Measurements from ENCODE around the gene MYH16.
"Not testable (repeated sequence)": the region's sequence is repeated elsewhere in the genome, so short reads cannot be mapped to it uniquely, and the experiment has no call there.

The MYH16 gene

GRCh38 chr7:99270702-99271101, 1.9 kb upstream of the MYH16 start:
- H3K4me3 Mint-ChIP-seq: no peak overlapping the region
- ATAC-seq (replicated peaks) (no peak), DNase-seq (no peak)
- H3K4me1 Mint-ChIP-seq: peaks cover 3 to 6% of the 10 kb centered on the region in 2 donors
- H3K27me3 Mint-ChIP-seq: peaks cover 7 to 15% of the 10 kb centered on the region in 2 donors
- no peaks in the 10 kb centered on the region for H3K9me3 Mint-ChIP-seq
- no peak overlapping the region for H3K27ac Mint-ChIP-seq
- H3K36me3 Mint-ChIP-seq: no peaks in the 10 kb centered on the region

GRCh38 chr7:99273561-99273960, 922 bp downstream of the MYH16 start:
- ATAC-seq (replicated peaks); H3K4me3 Mint-ChIP-seq; H3K27ac Mint-ChIP-seq; H3K4me1 Mint-ChIP-seq; H3K27me3 Mint-ChIP-seq; H3K36me3 Mint-ChIP-seq; H3K9me3 Mint-ChIP-seq; DNase-seq: not testable (repeated sequence)

GRCh38 chr7:99274908-99275307, 2.3 kb downstream of the MYH16 start:
- not testable (repeated sequence) for H3K4me3 Mint-ChIP-seq; DNase-seq; H3K36me3 Mint-ChIP-seq; H3K27ac Mint-ChIP-seq; H3K27me3 Mint-ChIP-seq; H3K9me3 Mint-ChIP-seq; ATAC-seq (replicated peaks); H3K4me1 Mint-ChIP-seq

DNA sequence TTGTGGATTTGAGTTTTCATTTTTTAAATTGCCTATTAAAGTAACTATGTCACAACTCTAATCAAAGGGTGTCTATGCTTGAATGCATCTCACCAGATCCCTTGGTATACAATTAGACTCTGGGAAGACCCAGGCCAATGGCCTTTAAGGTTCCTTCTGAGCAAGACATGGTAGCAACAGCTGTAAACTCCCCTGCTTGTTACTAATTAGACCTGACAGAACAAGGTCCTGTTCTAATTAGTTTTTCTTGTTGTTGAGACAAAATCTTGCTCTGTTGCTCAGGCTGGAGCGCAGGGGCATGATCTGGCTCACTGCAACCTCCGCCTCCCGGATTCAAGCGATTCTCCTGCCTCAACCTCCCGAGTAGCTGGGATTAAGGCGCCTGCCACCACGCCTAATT, 2.9 kb downstream of the MYH16 start:
- Mint-ChIP-seq H3K27me3 (peaks cover 6% of the 10 kb centered on the region in 2 donors), H3K9me3 (no peaks in the 10 kb centered on the region)

DNA sequence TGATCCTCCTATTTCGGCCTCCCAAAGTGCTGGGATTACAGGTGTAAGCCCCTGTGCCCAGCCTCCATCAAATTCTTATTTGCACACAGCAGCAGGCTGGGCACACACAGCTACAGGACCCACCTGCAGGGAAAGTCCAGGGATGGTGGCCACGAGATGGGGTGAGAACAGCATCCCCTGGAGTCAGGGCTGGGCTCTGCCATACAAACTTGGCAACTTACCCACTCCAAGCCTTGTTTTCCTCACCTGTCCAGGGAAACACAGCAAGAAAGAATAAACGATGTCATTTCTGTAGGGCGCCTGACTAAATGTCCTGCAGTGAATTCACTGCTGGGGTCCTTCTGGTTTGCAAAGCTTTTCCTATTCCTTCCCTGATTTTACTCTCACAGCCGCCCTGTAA, 5.5 kb downstream of the MYH16 start:
- DNase-seq (no peak), ATAC-seq (replicated peaks) (no peak)
- no peaks in the 10 kb centered on the region for H3K9me3 Mint-ChIP-seq
- H3K4me1 Mint-ChIP-seq: peaks cover 3 to 6% of the 10 kb centered on the region in 2 donors
- H3K4me3 Mint-ChIP-seq: no peak overlapping the region
- peaks cover 0 to 6% of the 10 kb centered on the region in 2 donors for H3K27me3 Mint-ChIP-seq
- no peak overlapping the region for H3K27ac Mint-ChIP-seq
- no peaks in the 10 kb centered on the region for H3K36me3 Mint-ChIP-seq

More for the DNA sequence above, 2.9 kb downstream of the MYH16 start:
- no peak overlapping the region for H3K27ac Mint-ChIP-seq
- no peak overlapping the region for H3K4me3 Mint-ChIP-seq
- DNase-seq (no peak), ATAC-seq (replicated peaks) (no peak)
- peaks cover 3 to 6% of the 10 kb centered on the region in 2 donors for H3K4me1 Mint-ChIP-seq
- H3K36me3 Mint-ChIP-seq: no peaks in the 10 kb centered on the region

DNA sequence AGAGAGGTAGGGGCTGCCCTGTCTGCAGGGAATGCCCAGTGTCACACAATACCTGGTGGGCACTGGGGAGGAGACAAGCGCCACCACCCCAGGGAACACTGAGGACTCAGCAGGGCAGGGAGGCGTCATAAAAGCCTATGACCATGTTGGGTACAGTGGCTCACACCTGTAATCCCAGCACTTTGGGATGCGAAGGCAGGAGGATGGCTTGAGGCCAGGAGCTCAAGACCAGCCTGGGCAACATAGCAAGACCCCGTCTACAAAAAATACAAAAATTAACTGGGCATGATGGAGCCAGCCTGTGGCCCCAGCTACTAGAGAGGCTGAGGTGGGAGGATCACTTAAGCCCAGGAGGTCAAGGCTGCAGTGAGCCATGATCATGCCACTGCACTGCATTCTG, 11.5 kb downstream of the MYH16 start:
- ATAC-seq (replicated peaks); DNase-seq; H3K9me3 Mint-ChIP-seq; H3K4me1 Mint-ChIP-seq; H3K36me3 Mint-ChIP-seq; H3K27me3 Mint-ChIP-seq; H3K27ac Mint-ChIP-seq; H3K4me3 Mint-ChIP-seq: not testable (repeated sequence)

DNA sequence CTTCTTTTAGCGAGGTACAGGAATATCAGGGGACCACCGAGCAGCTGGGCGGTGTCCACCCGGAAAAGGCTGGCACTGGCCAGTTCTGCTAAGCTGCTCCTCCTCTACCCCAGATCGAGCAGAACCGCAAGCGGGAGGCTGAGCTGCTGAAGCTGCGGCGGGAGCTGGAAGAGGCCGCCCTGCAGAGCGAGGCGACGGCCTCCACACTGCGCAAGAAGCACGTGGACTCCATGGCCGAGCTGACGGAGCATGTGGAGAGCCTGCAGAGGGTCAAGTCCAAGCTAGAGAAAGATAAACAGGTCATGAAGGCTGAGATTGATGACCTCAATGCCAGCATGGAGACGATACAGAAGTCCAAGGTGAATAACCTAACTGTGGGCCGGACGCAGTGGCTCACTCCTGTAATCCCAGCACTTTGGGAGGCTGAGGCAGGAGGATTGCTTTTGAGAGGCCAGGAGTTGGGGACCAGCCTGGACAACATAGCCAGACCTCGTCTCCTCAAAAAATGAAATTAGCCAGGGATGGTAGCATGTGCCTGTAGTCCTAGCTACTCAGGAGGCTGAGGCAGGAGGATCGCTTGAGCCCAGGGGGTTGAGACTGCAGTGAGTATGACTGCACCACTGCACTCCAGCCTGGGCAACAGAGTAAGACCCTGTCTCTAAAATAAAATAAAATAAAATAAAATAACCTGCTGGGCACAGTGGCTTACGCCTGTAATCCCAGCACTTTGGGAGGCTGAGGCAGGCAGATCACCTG, 15.3 kb downstream of the MYH16 start:
- no peaks in the 10 kb centered on the region for H3K27me3 Mint-ChIP-seq
- ATAC-seq (replicated peaks) (no peak), DNase-seq (no peak)
- no peaks in the 10 kb centered on the region for H3K9me3 Mint-ChIP-seq
- H3K27ac Mint-ChIP-seq: no peak overlapping the region
- H3K4me3 Mint-ChIP-seq: no peak overlapping the region
- H3K36me3 Mint-ChIP-seq: peaks cover 0 to 3% of the 10 kb centered on the region in 2 donors
- H3K4me1 Mint-ChIP-seq: no peaks in the 10 kb centered on the region

GRCh38 chr7:99289185-99289584, 16.5 kb downstream of the MYH16 start:
- no peak for DNase-seq
- Mint-ChIP-seq H3K9me3 (no peaks in the 10 kb centered on the region), H3K4me1 (no peaks in the 10 kb centered on the region), H3K27me3 (no peaks in the 10 kb centered on the region), H3K27ac (no peak overlapping the region), H3K36me3 (peaks cover 0 to 3% of the 10 kb centered on the region in 2 donors), H3K4me3 (no peak overlapping the region)
- ATAC-seq (replicated peaks): no peak

GRCh38 chr7:99290148-99290547, 17.5 kb downstream of the MYH16 start:
- not testable (repeated sequence) for H3K4me3 Mint-ChIP-seq; H3K27ac Mint-ChIP-seq; H3K9me3 Mint-ChIP-seq; H3K36me3 Mint-ChIP-seq; DNase-seq; H3K4me1 Mint-ChIP-seq; ATAC-seq (replicated peaks); H3K27me3 Mint-ChIP-seq

- DNase-seq: no peak
- Mint-ChIP-seq H3K36me3 (peaks cover 0 to 3% of the 10 kb centered on the region in 2 donors), H3K27me3 (no peaks in the 10 kb centered on the region), H3K4me1 (no peaks in the 10 kb centered on the region), H3K9me3 (no peaks in the 10 kb centered on the region), H3K4me3 (no peak overlapping the region), H3K27ac (no peak overlapping the region)
- ATAC-seq (replicated peaks): no peak
Measured at GRCh38 chr7:99290980-99291607, 18.5 kb downstream of the MYH16 start.

DNA sequence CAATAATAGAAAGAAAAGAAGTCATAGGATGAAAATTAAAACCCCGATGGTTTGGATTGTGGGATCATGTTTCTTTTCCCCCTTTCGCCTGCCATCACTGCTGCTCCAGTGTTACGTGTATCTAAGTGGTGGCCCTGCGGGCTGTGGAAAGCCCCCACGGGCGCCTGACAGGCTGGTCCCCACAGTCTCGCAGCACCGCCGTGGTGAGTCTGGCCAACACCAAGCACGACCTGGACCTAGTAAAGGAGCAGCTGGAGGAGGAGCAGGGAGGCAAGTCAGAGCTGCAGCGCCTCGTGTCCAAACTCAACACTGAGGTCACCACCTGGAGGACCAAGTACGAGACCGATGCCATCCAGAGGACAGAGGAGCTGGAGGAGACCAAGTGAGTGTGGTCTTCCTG, 19.5 kb downstream of the MYH16 start:
- DNase-seq (no peak), ATAC-seq (replicated peaks) (no peak)
- Mint-ChIP-seq H3K9me3 (no peaks in the 10 kb centered on the region), H3K36me3 (no peaks in the 10 kb centered on the region), H3K4me1 (no peaks in the 10 kb centered on the region), H3K27ac (no peak overlapping the region), H3K27me3 (no peaks in the 10 kb centered on the region), H3K4me3 (no peak overlapping the region)

DNA sequence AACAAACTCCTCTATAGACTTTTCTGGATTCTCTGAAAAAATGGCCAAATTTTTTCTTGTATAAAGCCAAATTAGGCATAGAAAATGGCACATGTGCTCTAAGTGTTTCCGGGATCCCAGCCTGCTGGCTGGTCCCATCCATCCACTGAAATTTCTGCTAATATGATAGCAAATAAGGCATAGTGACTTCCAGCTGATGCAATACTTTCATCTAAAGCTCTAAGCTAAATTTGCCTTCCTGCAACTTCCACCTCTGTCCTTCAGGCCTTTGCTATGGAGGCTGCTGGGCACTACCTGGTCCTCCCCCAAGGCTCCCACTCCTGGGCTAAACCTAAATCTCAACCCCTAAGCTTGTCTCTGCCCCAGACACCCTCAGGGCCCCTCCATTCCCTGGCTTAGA, 20.5 kb downstream of the MYH16 start:
- ATAC-seq (replicated peaks) (no peak), DNase-seq (no peak)
- Mint-ChIP-seq H3K27ac (no peak overlapping the region), H3K4me3 (no peak overlapping the region), H3K9me3 (no peaks in the 10 kb centered on the region), H3K36me3 (no peaks in the 10 kb centered on the region), H3K4me1 (no peaks in the 10 kb centered on the region), H3K27me3 (no peaks in the 10 kb centered on the region)

GRCh38 chr7:99293650-99294049, 21.0 kb downstream of the MYH16 start:
- H3K27ac Mint-ChIP-seq: no peak overlapping the region
- no peaks in the 10 kb centered on the region for H3K9me3 Mint-ChIP-seq
- H3K36me3 Mint-ChIP-seq: no peaks in the 10 kb centered on the region
- no peak for ATAC-seq (replicated peaks)
- H3K4me1 Mint-ChIP-seq: no peaks in the 10 kb centered on the region
- no peak overlapping the region for H3K4me3 Mint-ChIP-seq
- no peak for DNase-seq
- no peaks in the 10 kb centered on the region for H3K27me3 Mint-ChIP-seq

GRCh38 chr7:99296471-99296870, 23.8 kb downstream of the MYH16 start:
- H3K27ac Mint-ChIP-seq: no peak overlapping the region
- DNase-seq (no peak), ATAC-seq (replicated peaks) (no peak)
- no peaks in the 10 kb centered on the region for H3K4me1 Mint-ChIP-seq
- no peaks in the 10 kb centered on the region for H3K27me3 Mint-ChIP-seq
- H3K4me3 Mint-ChIP-seq: no peak overlapping the region
- H3K36me3 Mint-ChIP-seq: no peaks in the 10 kb centered on the region
- no peaks in the 10 kb centered on the region for H3K9me3 Mint-ChIP-seq

GRCh38 chr7:99301496-99301895, 28.9 kb downstream of the MYH16 start:
- H3K4me1 Mint-ChIP-seq: no peaks in the 10 kb centered on the region
- no peaks in the 10 kb centered on the region for H3K9me3 Mint-ChIP-seq
- no peaks in the 10 kb centered on the region for H3K27me3 Mint-ChIP-seq
- H3K36me3 Mint-ChIP-seq: peaks cover 0 to 3% of the 10 kb centered on the region in 2 donors
- ATAC-seq (replicated peaks) (no peak), DNase-seq (no peak)
- no peak overlapping the region for H3K27ac Mint-ChIP-seq
- no peak overlapping the region for H3K4me3 Mint-ChIP-seq

Measured in stimulated activated naive B cell treated with anti-CD40 and anti-IgM and Interleukin-4, amounts not matched to agents 10 μg/mL and 1 μg/mL and 100 μg/mL, for 72 hours (primary cell).